HG02884 (cell line): ENCODE data around the gene GRHPR.
"Not testable (repeated sequence)": the region's sequence is repeated elsewhere in the genome, so short reads cannot be mapped to it uniquely, and the experiment has no call there.

Source experiments
- ATAC-seq: cut with Tn5 transposase; IDR thresholded peaks from one replicate; pipeline ENCODE4 v1.9.1; 2021; ENCODE audit warnings: mild to moderate bottlenecking, moderate library complexity; ENCODE audit not compliant: unreplicated experiment

GRHPR gene

DNA sequence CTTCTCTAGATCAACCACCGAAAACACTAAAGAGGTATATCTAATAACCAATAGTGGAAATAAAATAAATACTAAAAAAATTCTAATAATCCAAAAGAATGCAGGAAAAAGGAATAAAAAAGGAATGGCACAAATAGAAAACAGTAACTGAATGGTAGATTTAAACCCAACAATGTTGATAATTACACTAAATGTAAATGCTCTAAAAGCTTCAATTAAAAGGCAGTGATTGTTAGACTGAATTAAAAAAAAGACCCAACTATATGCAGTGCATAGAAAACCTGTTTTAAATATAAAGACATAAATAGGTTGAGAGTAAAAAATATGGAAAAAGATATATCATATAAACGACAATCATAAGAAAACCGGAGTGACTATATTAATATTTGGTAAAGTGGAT is 51.9 kb downstream of the GRHPR start:
- no peak for ATAC-seq

DNA sequence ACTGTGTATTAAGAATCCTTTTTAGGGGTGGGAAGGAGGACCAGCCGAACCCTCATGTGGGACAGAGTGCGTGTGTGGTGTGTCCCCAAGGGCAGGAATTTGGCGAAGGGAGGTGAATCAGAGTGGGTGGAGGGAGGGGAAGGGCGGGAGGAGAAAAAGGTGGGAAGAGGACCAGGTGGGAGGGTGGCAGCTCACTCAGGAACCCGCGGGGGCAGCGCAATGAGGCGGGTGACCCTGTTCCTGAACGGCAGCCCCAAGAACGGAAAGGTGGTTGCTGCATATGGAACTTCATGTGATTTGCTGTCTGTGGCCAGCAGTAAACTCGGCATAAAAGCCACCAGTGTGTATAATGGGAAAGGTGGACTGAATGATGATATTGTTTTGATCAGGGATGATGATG is 54.4 kb downstream of the GRHPR start:
- no peak for ATAC-seq

- ATAC-seq, result not testable (repeated sequence)
These were observed 54.9 kb downstream of the GRHPR start for GRCh38 chr9:37477443-37477842.

- ATAC-seq, result not testable (repeated sequence)
These were observed 55.6 kb downstream of the GRHPR start for GRCh38 chr9:37477987-37478619.

- ATAC-seq, result no peak
These were observed 58.3 kb downstream of the GRHPR start for GRCh38 chr9:37480759-37481158.

DNA sequence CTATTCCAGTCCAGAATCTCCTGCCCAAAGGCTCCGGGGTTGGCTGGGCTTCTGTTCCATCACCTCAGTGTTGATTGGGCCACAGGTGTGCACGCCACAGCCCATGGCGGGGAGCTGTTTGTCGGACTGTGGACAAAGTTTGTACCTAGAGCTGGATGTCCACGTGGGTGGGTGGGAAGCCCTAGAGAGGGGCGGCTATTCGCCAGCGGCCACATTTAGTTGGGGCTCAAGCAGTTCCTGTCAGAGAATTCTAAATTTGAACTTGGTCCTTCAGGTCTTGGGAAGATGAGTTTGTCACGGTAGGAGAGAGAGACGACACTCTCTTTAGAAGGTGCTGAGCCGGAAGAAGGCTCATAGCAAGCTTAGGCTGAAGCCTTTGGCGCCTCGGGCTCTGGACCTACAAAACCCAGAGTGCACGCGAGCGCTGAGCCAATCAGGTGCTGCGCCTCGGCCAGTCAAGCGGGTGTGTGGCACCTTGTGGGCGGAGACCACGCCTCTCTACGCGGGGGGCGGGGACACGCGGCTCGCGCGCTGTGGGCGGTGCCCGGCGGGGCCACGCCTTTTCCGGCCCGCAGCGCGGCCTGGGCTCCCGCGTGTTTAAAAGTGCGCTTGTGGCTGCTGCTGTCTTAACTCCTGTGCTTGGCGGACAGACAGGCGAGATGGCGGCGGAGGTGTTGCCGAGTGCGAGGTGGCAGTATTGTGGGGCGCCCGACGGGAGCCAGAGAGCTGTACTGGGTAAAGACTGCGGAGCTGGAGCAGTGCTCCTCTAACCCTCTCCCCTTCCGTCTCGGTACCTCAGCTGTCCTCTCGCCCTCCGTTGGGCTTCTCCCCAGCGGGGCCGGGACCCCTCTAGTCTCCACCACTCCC is 63.1 kb downstream of the GRHPR start, which contains the start of gene POLR1E:
TSS of gene POLR1E (plus strand) at position 560 of the 867 bp plus-strand sequence. CDS start at position 660, 100 bp downstream.
- ATAC-seq, result peak; percentile 97

DNA sequence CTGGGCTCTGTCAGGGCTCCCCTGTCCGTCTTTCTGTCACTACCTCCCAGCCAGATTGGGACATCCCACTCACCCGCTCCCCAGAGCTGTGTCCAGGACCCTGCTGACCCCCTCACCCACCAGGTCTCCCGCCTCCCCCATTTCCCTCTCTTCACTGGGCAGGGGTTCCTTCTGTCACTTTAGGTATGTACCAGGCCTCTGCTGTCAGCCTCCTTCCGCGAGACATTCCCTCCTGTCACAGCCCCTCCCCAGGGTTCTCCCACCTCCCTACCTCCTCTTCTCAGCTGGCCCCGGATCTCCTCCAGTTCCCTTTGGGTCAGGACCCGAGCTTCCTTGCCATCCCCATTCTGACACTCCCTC is 63.7 kb downstream of the GRHPR start:
- no peak for ATAC-seq
